Mesenteric fat pad (tissue), 1 donor: ENCODE measurements around the gene RGSL1. TPM values are rescaled to one million over a fixed set of nuclear protein-coding genes. Genes with fewer than 3 reads are reported as not detected.
"Not testable (repeated sequence)": the region's sequence is repeated elsewhere in the genome, so short reads cannot be mapped to it uniquely, and the experiment has no call there.

ENCODE experiments used
- DNase-seq: peaks from one replicate; pipeline ENCODE4 v3.0.0-alpha.2; 2020; ENCODE audit warnings: low spot score
- total RNA-seq: library from RNA; stranded (reverse); fragmentation: NEBNext Ultra II Directional; extraction: Animal tissue kit (Norgen Biotek cat#: 25700); gene quantifications from one replicate; pipeline ENCODE4 v1.2.1, GENCODE V29; 2021
- donor health status: DM: yes; HTN: yes; CAD: no.

The RGSL1 gene
- total RNA-seq, 1 donor from 2014 or later: not detected

- no peak for DNase-seq
Measured at GRCh38 chr1:182446033-182446669, 3.8 kb upstream of the RGSL1 start.

DNA sequence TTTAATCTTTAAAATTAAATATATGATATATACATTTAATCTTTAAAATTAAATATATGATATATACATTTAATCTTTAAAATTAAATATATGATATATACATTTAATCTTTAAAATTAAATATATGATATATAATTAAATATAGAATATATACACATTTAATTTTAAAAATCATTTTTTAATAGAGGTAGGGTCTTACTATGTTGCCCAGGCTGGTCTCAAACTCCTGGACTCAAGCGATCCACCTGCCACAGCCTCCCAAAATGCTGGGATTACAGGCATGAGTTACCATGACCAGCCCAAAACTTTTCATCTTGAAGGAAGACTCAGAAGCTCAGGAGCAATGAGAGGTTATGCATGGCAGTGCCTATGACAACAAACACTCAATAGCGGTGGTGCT is 2.8 kb upstream of the RGSL1 start:
- DNase-seq: not testable (repeated sequence)

- no peak for DNase-seq
Measured at GRCh38 chr1:182447660-182448059, 2.3 kb upstream of the RGSL1 start.

DNA sequence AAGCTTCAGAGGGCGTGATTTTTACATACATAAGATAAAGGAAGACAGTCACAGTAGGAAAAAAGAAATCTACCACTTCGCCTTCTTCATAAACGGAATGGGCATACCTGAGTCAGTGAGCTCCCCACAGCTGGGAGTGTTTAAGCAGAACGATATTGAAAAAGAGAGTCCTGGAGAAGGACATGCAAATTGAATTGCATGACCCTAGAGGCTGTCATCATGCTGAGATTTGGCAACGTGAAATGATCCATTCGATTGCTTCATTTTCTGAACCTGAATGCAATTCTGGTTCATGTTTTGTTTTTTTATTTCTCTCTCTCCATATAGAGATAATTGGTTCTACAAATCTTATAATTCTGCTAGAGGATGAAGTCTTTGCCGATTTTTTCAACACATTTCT is 3.7 kb downstream of the RGSL1 start:
- no peak for DNase-seq

GRCh38 chr1:182457844-182458243 is 7.9 kb downstream of the RGSL1 start:
- DNase-seq: no peak

DNA sequence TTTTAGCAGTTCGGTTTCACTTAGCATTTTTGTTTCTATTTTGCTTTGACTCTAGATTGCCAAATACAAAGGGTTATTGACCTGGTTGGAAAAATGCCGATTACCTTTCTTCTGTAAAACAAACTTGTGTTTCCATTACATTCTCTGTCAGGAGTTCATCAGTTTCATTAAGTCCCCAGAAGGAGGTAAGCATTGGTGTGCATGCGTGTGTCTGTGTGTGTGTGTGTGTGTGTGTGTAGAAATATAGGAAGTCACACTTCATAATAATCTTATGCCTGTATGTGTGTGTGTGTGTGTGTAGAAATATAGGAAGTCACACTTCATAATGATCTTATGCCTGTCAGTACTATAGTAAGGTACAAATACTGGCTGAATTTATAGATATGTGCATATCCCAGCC is 10.0 kb downstream of the RGSL1 start:
- DNase-seq: no peak

DNA sequence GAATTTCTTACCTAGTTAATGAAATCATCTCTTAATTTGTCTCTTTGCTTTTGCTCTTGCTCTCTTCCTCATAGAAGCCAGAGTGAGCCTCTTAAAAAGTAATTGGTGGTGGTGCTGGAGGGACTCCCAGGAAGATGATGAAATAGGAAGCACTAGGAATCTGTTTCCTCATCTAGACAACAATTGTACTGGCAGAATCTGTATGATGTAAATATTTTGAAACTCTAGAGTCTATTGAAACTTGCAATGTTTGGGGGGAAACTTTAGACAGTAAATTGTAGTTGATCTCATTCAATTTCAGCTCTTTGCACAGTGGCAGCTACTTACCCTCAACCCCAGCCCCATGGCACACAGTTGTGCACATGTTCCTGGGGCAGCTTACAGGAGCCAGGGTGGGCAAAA is 10.6 kb downstream of the RGSL1 start:
- no peak for DNase-seq

DNA sequence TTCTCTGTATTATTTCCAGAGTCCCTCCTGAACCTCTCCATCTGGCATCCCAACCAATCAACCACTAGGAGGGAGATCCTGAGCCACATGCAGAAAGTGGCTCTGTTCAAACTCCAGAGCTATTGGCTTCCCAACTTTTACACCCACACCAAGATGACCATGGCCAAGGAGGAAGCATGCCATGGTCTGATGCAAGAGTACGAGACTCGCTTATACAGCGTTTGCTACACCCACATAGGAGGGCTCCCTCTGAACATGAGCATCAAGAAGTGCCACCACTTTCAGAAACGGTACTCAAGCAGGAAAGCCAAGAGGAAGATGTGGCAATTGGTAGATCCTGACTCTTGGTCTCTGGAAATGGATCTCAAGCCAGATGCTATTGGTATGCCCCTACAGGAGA is 23.6 kb downstream of the RGSL1 start:
- DNase-seq: no peak

GRCh38 chr1:182476625-182477024 is 26.7 kb downstream of the RGSL1 start:
- DNase-seq: no peak

GRCh38 chr1:182478238-182478637 is 28.3 kb downstream of the RGSL1 start:
- DNase-seq: no peak

DNA sequence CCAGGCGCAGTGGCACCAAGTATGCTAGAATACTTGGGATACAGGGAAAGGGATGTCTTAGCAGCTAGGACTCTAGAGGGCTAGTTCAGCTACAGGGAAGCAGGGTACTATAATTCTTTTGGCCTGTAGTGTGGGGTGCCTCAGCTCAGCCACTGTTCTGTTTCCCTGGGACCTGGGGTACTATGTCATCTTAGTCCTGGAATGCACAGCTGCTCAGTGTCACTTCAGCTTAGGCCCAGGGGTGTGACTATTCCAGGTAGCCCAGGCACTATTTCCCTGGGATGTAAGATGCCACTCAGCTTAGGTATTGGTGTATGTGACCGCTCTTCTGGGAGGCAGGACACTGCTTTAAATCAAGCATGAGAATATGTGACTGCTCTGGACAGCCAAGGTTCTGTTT is 34.1 kb downstream of the RGSL1 start:
- no peak for DNase-seq

GRCh38 chr1:182484531-182485257 is 34.7 kb downstream of the RGSL1 start:
- DNase-seq: no peak

DNA sequence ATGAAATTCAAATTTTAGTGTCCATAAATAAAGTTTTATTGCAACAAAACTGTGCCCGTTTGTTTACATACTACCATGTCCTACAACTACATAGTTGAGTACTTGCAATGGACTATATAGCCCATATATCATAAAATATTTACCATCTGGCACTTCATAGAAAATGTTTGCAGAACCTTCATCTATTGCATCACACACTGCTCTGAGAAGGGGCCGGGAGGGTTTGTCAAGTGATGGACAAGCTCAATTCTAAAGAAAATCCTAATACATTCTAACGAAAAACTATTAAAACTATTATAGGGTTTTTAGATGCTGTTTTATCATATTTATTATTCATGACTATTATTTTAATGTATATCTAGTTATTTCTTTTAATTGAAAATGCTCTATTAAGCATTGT is 35.9 kb downstream of the RGSL1 start:
- no peak for DNase-seq

DNA sequence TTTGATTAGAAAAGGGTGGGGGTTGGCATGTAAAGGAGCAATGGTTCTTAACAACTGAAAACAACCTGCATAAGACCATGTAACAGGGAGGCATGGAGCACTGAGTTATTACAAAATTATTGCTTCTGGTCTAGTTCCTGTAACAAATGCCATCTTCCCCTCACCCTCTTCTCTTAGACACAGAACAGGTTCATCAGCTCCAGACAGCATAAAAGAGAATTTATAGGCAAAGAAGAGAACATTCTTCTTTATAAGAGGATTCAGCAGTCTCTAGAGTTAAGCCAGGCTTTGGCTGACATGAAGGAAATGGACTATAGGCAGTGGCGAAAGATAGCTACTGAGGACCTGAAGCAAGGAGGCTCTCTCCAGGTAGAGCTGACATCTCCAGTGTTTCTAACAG is 38.9 kb downstream of the RGSL1 start:
- no peak for DNase-seq

DNA sequence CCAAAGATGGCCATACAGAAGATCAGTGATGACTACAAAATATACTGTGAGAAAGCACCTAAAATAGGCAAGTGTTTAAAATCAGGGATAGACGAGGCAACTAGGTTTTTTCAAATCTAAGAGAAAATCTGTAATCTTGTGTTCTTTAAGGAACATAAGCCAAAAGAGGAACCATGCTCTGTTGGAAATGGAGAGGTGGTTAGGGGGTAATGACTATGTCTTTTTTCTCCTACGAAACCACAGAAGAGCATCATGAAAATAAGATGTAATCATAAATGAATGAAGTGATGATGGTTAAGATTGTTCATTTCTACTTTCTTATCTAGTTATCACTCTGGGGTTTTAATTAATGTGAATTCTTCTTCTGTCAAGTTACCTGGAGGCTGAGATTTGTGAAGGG is 43.1 kb downstream of the RGSL1 start:
- no peak for DNase-seq

DNA sequence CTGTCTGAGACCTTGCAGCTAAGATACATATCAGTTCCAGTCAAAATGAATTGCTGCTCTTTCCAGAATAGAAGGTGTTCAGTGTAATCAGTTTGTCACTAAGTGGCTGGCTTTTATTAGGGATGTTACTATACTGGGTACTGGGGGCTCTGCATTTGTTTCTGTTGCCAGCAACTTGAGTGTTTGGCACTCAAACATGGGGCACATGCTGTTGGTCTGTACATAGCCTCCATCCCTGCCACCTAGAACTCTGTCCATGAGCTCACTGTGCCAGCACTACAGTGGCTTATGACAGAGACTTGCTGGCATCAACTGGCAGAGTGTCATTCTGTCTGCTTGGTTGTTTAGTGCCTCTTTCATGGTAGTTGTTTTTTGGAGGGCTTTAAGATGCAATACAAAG is 45.1 kb downstream of the RGSL1 start:
- DNase-seq: no peak

DNA sequence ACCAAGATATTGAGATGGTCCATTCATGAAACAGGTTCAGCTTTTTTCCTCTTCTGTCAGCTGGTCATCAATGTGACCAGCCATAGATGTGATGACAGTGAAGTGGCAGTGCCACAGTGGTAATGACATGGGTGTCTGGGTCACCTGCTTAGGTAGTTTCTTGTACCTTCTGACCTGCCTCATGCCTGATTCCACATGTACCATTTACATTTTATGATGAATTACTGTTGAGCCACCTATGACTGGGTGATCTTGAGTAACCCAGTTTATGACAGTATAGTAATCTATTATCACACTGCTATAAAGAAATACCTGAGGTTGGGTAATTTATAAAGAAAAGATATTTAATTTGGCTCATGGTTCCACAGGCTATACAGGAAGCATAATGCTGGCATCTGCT is 45.7 kb downstream of the RGSL1 start:
- no peak for DNase-seq

GRCh38 chr1:182507685-182508084 is 57.7 kb downstream of the RGSL1 start:
- no peak for DNase-seq

DNA sequence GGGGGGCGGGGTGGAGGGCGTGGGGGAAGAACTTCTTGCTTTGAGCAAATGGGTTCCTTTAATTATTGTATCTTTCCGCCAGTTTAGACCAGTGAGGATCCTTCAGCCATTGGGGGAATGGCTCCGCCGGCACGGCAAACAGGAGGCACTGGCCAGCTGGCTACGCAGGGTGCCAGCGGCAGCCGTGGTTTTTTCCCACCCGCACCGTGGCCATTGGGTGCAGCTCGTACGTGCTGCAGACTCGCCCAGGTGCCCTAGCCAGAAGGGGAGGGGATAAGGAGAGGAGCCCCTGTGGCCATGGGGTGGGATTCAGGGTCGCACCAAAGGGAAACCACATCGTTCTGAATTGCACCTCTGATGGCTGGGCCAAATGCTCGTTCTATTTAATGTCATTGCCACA is 65.6 kb downstream of the RGSL1 start:
- DNase-seq: no peak

- no peak for DNase-seq
Measured at GRCh38 chr1:182520736-182521135, 70.8 kb downstream of the RGSL1 start.

GRCh38 chr1:182525342-182525741 is 75.4 kb downstream of the RGSL1 start:
- DNase-seq: no peak

DNA sequence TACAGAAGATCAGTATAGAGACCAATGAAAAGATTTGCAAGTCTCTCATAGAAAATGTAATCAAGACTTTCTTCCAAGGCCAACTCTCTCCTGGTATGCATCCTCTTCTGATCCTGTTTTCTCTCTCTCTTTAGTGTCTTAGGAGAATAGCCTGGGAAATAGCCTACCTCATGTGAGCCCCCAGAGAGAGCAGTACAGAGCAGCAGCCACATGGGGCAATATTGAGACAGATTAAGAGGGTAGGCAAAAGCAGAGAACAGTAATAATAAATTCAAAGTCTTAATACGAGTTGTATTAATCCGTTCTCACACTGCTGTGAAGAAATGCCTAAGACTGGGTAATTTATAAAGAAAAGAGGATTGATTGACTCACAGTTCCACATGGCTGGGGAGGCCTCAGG is 77.7 kb downstream of the RGSL1 start:
- no peak for DNase-seq

GRCh38 chr1:182528206-182528605 is 78.3 kb downstream of the RGSL1 start:
- not testable (repeated sequence) for DNase-seq
